GM18498 (cell line): ENCODE results near the gene MID1.

ENCODE experiments used
- ATAC-seq: cut with Tn5 transposase; IDR thresholded peaks from one replicate; pipeline ENCODE4 v1.9.1; 2021; ENCODE audit warnings: mild to moderate bottlenecking, moderate library complexity; ENCODE audit not compliant: unreplicated experiment

MID1 gene

GRCh38 chrX:10577853-10578252 lies 42.5 kb downstream of the MID1 start:
- ATAC-seq: no peak

DNA sequence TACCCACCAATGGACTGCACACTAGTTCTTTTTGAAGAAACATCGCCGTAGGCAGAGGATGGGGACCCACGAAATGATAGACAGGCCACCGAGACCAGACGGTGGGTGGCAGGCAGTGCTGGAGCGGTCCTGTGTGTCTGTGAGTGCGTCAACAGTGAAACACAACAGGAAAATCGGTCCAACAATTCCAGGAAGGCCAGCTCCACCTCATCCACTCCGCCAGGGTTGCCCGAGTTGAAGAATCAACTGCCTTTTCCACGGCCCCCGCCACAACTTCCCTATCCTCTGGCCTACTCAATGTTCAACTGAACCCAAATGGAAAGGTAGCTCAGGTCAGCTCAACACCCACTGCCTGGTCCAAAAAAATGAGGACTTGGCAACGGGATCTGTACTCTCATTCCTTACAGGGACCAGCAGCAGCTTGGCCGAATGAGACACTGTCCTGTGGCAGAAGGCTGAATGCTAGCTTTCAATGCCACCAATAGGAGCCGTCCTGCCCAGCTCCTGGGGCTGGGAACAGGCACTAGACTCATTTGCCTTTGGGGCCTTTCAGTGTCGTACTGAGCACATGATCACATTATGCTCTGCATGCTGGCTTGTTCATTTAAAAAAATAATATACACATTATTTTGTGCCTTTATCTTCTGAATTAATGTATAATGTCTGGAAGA lies 43.5 kb downstream of the MID1 start:
- ATAC-seq: no peak

DNA sequence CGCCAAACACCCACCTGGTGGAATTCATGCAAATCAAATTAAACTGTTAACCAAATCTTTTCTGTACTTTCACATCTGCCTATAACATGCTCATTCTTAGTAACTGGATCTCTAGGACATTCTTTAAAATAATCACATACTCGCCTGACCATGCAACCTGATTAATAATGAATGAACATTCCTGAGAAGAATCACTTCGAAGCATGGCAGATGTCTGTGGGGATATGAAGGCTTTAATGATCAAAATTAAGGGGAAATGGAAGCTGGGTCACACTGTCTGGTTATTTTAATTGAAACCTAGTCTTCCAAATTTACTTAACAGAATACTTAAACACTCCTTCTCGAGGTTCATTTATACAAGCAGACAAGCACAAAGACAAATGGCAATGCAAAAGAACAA lies 44.2 kb downstream of the MID1 start:
- no peak for ATAC-seq

- ATAC-seq: no peak
Measured at GRCh38 chrX:10574663-10575062, 45.7 kb downstream of the MID1 start.

DNA sequence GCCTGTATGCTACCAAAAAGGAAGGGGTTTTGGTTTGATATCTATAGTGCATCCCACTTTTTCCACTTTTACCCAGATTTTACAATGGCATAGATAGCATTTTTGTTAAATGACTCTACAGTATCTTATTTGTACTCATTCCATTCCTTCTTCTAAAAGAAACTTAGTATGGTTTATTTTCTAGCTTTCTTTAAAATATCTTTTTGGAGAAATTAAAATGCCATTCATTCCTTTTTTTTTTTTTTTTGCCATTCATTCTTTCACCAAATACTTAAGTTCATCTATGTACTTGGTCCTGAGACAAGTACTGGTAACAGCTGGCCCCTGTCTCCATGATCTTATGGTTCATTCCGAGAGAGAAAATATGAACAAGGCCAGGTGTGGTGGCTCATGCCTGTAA lies 49.1 kb downstream of the MID1 start:
- ATAC-seq: no peak

- ATAC-seq: no peak
Measured at GRCh38 chrX:10570601-10571000, 49.8 kb downstream of the MID1 start.

GRCh38 chrX:10569946-10570345 lies 50.4 kb downstream of the MID1 start:
- no peak for ATAC-seq

DNA sequence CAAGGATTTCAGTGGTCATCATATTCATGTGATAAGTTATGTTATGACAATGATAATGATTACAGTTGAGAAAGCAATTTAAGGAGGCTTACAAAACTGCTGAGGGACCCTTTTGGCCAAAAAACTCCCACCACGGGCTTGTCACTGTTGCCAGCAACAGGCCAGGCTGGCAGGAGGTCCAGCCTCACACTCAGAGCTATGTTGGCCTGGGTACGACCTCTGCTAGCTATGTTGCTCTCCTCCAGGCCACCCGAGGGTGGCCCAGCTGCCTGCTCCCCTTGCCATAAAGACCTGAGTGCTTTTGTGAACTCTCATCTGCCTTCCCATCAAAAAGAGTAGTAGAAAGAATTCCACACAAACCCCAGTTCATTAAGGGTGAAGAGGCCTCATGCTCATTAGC lies 52.0 kb downstream of the MID1 start:
- ATAC-seq: no peak

GRCh38 chrX:10567136-10567535 lies 53.2 kb downstream of the MID1 start:
- no peak for ATAC-seq

DNA sequence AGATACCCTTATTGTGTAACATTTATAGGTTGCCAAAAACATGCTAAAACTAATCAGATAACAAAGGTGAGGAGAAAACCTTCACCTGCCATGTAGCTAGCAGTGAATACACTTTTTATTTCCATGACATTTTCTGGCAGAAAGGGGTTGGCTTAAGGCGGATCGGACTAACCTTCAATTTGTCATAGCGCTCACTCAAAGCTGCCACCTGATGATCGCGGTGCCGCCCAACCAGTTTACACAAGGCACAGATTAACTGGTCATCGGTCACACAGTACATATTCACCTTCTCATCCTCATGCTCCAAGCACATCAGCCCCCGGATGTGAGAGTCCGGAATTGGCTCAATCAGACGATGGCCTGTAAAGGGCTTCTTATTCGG lies 53.7 kb downstream of the MID1 start:
- ATAC-seq: no peak

GRCh38 chrX:10564484-10564883 lies 55.9 kb downstream of the MID1 start:
- no peak for ATAC-seq

GRCh38 chrX:10557166-10557565 lies 63.2 kb downstream of the MID1 start:
- ATAC-seq: no peak

- no peak for ATAC-seq
Measured at GRCh38 chrX:10556405-10556804, 64.0 kb downstream of the MID1 start.

DNA sequence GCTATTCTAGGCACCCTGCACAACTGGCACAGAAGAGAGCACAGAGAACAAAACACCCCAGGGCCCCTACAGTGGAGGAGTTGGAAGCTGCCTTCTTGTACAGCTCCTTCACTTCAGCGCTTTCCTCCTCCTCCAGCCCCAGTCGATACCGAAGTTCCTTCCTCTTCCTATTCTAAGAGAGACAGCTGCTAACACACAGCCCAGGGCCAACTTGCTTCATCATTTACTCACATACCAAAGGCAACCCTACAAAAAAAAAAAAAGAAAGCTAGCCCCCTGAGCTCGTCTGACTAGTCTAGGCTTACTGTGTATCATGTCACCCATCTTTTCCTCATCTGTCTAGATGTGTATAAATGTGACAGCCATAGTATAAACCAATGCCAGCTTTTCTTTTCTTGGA lies 64.5 kb downstream of the MID1 start:
- ATAC-seq: no peak

DNA sequence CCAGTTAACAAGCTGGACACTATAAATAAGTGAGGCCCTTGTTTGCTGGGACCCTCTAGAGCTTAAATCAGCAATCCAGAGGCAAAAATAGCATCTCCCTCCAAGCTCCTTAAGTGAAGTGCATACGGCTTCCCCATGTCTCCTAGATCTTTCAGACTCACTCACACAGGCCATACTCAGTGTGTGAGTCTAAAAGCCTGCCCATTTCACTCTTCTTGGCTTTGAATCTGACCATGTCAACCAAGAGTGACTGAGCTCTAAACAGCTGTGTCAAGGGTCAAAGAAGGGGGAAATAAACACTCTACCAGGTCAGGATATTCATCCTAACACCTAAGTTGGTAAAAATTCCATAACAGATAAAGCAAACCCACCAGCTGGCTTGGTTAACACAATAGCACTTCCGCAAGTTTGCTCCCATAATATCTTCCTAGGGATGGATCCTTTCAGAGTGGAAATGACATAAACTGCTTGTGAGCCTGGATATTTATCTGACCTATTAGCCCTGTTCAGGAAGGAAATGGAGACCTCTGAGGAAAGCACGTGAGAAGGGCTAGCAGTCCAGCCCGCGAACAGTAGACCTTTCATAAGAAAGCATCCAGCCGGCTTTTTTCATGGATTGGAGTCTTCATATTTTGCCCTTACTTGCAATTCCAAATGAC lies 65.6 kb downstream of the MID1 start:
- no peak for ATAC-seq

GRCh38 chrX:10549280-10549679 lies 71.1 kb downstream of the MID1 start:
- no peak for ATAC-seq

DNA sequence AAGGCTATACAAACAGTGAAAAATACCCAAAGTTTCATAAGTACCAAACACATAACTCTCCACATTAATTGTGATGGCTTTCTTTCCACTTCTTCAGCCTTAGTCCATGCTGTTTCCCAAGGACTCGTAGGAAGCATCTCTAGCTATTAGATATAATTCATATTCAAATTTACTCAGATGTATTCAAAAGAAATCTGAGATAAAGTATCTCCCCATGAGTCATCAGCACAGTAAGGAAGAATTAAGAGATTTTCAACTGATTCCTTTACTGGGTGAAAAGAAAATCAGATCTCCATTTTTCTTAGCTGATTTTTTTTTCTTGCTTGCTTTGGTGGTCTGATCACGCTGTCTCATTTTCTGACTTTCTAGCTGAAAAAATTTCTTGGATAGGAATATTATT lies 71.7 kb downstream of the MID1 start:
- ATAC-seq: no peak

DNA sequence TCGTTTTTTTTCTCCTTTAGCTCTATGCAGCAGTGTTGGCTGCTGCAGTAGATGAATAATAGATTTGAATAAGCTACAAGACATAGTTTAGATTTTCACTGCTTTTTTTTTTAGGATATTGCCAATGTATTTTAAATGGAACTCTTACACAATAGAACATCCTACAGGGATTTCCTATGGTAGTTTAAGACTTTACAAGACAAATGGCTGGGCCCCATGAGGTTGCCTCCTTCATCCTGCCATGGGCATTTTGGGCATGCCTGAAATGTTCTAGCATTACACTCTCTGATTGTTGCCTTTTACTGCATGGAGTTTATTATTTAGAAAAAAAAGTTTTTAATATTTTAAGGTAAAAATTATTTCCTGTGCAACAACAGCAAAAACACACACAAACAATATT lies 74.5 kb downstream of the MID1 start:
- no peak for ATAC-seq

DNA sequence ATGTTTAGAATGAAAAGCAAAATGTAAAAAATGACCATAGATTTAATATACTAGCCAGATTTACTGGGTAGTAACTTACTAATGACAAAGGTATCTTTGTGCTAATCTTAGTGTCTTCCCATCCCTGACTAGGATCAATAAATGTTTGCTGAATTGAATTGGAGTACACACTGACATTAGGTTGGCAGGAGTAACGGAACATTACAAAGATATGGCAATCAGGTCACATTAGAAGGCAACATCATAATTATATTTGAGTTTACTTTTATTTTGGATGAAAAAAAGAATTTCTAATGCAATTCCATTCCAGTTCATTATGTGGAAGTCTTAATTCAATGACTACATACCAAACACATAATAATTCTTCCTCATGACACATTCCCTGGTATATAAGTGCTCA lies 77.8 kb downstream of the MID1 start:
- no peak for ATAC-seq

DNA sequence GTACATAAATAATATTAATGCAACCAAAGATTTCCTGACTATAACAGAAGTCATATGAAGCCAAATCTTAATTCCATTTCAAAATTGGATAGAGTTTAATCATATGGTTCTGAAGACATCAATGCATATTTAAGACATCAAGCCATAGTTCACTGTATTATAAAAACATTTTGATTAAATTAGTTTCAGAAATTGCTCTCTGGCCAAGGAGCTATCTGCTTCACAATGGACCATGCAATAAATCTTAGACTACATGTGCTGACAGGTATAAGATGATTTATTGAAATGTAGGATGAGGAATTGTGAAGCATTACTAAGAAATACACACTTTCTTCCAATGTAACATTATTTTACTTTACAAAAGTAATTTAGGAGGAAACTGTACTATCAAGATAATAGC lies 81.6 kb downstream of the MID1 start:
- no peak for ATAC-seq

DNA sequence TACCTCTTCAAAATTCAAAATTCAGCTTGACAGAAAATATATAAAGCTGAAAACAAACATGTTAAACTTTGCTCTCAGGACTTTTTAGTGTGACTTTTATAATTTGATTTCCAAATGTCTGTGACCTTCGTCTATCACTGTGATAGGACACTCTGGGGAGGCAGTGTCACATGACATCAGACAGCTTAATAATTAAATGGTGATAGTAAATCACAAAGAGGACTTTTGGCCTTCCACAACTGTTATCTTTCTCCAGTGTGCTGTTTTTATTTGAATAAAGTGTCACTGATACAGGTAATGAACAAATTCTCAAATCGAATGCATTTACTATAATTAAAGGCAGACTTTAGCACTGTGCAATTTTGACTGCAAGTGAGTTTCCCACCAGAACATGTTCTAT lies 83.1 kb downstream of the MID1 start:
- no peak for ATAC-seq

DNA sequence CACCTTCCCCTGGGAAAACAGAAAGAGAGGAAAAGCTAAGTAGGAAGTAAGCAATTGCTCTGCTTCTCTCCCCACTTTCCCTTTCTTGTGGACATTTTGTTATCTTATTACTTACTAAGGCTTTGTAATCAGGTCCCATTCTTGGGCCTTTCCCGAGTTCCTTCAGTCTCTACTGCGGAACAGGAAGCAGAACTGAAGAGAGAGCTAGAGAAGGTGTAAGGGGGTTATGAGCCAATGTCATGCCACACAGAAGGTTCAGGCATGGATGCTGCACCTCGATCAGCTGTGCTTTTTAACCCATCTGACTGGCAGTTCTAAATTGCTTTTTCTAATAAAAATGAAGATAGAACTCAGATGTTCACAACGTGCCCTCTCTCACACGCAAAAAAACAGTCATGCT lies 83.6 kb downstream of the MID1 start:
- no peak for ATAC-seq

DNA sequence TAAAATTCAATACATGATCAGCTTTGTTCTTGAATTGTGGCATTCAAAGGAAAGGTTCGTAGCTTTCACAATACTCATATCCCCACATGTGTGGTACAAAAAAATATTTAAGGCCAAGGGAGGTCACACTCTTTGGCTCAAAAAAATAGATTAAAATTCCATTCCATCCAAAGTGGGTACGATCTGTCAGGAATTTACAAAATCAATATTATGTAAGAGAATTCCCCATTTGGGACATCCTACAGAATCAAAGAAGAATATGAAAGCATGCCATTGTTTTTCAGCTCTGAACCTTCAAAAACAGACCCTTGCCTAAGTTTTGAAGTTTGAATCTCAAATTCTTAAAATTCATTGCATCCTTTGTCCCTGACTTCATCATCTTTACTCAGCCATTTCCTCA lies 85.8 kb downstream of the MID1 start:
- ATAC-seq: no peak
